ENCODE results near the gene ZNF674.
"Not testable (repeated sequence)": the region's sequence is repeated elsewhere in the genome, so short reads cannot be mapped to it uniquely, and the experiment has no call there.

Gene ZNF674

GRCh38 chrX:46463682-46464081 is 81.5 kb downstream of the ZNF674 start:
- Histone ChIP-seq H3K9ac (ENCODE audit: low read length) (no peak overlapping the region), H3K4me2 (ENCODE audit: low read depth, low read length) (no peak overlapping the region), H3K27me3 (replicated peaks; ENCODE audit: insufficient read depth, low read length) (no peaks in the 10 kb centered on the region), H2AFZ (ENCODE audit: low read length) (no peak overlapping the region), H3K36me3 (replicated peaks; ENCODE audit: insufficient read depth, low read length) (no peaks in the 10 kb centered on the region; the same call in 1 of the 2 replicates), H3K4me3 (ENCODE audit: low read length) (no peak overlapping the region), H3K9me2 (replicated peaks; ENCODE audit: insufficient read depth, low read length) (no peaks in the 10 kb centered on the region), H4K20me1 (ENCODE audit: insufficient read depth, low read length) (no peaks in the 10 kb centered on the region), H3K9me3 (replicated peaks; ENCODE audit: insufficient read depth, low read length) (no peaks in the 10 kb centered on the region), H3K4me1 (ENCODE audit: low read length) (peaks cover 6% of the 10 kb centered on the region; the same call in 1 of the 2 replicates), H3K27ac (ENCODE audit: low read length) (no peak overlapping the region), H3F3A (ENCODE audit: insufficient read depth, low read length) (no peaks in the 10 kb centered on the region; the same call in 1 of the 2 replicates), H3K79me2 (ENCODE audit: low read length) (no peaks in the 10 kb centered on the region)
- no peak for TF ChIP-seq EZH2 (optimal IDR thresholded peaks at IDR 0.05; ENCODE audit: low read depth, low read length)
- no peak for TF ChIP-seq EZH2phosphoT487 (IDR thresholded peaks at IDR 0.05; ENCODE audit: low read length)
- TF ChIP-seq CTCF (IDR thresholded peaks at IDR 0.05; ENCODE audit: low read length) = no peak
- no peak for DNase-seq

- no peaks in the 10 kb centered on the region for H3K27me3 ChIP-seq (replicated peaks; ENCODE audit: insufficient read depth, low read length)
- H3K4me2 ChIP-seq (ENCODE audit: low read depth, low read length) = peak overlapping the region; percentile 76
- H3K79me2 ChIP-seq (ENCODE audit: low read length) = no peaks in the 10 kb centered on the region
- H3K27ac ChIP-seq (ENCODE audit: low read length) = peak overlapping the region; percentile 87
- no peaks in the 10 kb centered on the region; the same call in 1 of the 2 replicates for H3F3A ChIP-seq (ENCODE audit: insufficient read depth, low read length)
- no peaks in the 10 kb centered on the region for H4K20me1 ChIP-seq (ENCODE audit: insufficient read depth, low read length)
- H3K9ac ChIP-seq (ENCODE audit: low read length) = peak overlapping the region; percentile 45; the same call in 1 of the 2 replicates
- no peak overlapping the region for H3K4me3 ChIP-seq (ENCODE audit: low read length)
- H3K4me1 ChIP-seq (ENCODE audit: low read length) = peaks cover 6% of the 10 kb centered on the region; the same call in 1 of the 2 replicates
- no peaks in the 10 kb centered on the region for H3K9me3 ChIP-seq (replicated peaks; ENCODE audit: insufficient read depth, low read length)
- TF ChIP-seq EZH2phosphoT487 (IDR thresholded peaks at IDR 0.05; ENCODE audit: low read length) (no peak), EZH2 (optimal IDR thresholded peaks at IDR 0.05; ENCODE audit: low read depth, low read length) (no peak), CTCF (IDR thresholded peaks at IDR 0.05; ENCODE audit: low read length) (no peak)
- 0 out of 2 replicates have a peak overlapping the region, but pooled peaks have one; percentile 48 for H2AFZ ChIP-seq (ENCODE audit: low read length)
- DNase-seq = peak; percentile 38
- H3K36me3 ChIP-seq (replicated peaks; ENCODE audit: insufficient read depth, low read length) = no peaks in the 10 kb centered on the region
- no peaks in the 10 kb centered on the region for H3K9me2 ChIP-seq (replicated peaks; ENCODE audit: insufficient read depth, low read length)
Observed at GRCh38 chrX:46461660-46462191, 83.5 kb downstream of the ZNF674 start.

- not testable (repeated sequence) for H3K36me3 ChIP-seq (replicated peaks; ENCODE audit: insufficient read depth, low read length); H3K4me1 ChIP-seq (ENCODE audit: low read length); DNase-seq; H3K9ac ChIP-seq (ENCODE audit: low read length); H3K4me3 ChIP-seq (ENCODE audit: low read length); H4K20me1 ChIP-seq (ENCODE audit: insufficient read depth, low read length); H3K9me2 ChIP-seq (replicated peaks; ENCODE audit: insufficient read depth, low read length); H3K79me2 ChIP-seq (ENCODE audit: low read length); H2AFZ ChIP-seq (ENCODE audit: low read length); H3F3A ChIP-seq (ENCODE audit: insufficient read depth, low read length); H3K9me3 ChIP-seq (replicated peaks; ENCODE audit: insufficient read depth, low read length); H3K27me3 ChIP-seq (replicated peaks; ENCODE audit: insufficient read depth, low read length)
- Histone ChIP-seq H3K27ac (ENCODE audit: low read length) (peak overlapping the region; percentile 87; the same call in 1 of the 2 replicates), H3K4me2 (ENCODE audit: low read depth, low read length) (peak overlapping the region; percentile 65)
Observed at GRCh38 chrX:46460801-46461659, 84.2 kb downstream of the ZNF674 start.
